HG02884 (cell line): Measurements from ENCODE around the gene MARCHF2.

ENCODE experiments used
- ATAC-seq: cut with Tn5 transposase; IDR thresholded peaks from one replicate; pipeline ENCODE4 v1.9.1; 2021; ENCODE audit warnings: mild to moderate bottlenecking, moderate library complexity; ENCODE audit not compliant: unreplicated experiment

MARCHF2 gene

GRCh38 chr19:8451885-8452284, 38.8 kb downstream of the MARCHF2 start:
- ATAC-seq: no peak

GRCh38 chr19:8452446-8453123, 39.5 kb downstream of the MARCHF2 start:
- no peak for ATAC-seq

- no peak for ATAC-seq
Measured at GRCh38 chr19:8453616-8454015, 40.5 kb downstream of the MARCHF2 start.

GRCh38 chr19:8454218-8454617, 41.1 kb downstream of the MARCHF2 start:
- no peak for ATAC-seq

GRCh38 chr19:8455018-8455417, 41.9 kb downstream of the MARCHF2 start:
- ATAC-seq: no peak

- ATAC-seq: no peak
Measured at GRCh38 chr19:8456064-8456463, 43.0 kb downstream of the MARCHF2 start.

- no peak for ATAC-seq
Measured at GRCh38 chr19:8457209-8457608, 44.1 kb downstream of the MARCHF2 start.

GRCh38 chr19:8457827-8458226, 44.7 kb downstream of the MARCHF2 start:
- no peak for ATAC-seq

GRCh38 chr19:8458380-8458779, 45.3 kb downstream of the MARCHF2 start:
- ATAC-seq: no peak

GRCh38 chr19:8459095-8459494, 46.0 kb downstream of the MARCHF2 start:
- no peak for ATAC-seq

GRCh38 chr19:8459520-8460270, 46.6 kb downstream of the MARCHF2 start:
- no peak for ATAC-seq

- no peak for ATAC-seq
Measured at GRCh38 chr19:8460516-8461298, 47.6 kb downstream of the MARCHF2 start.

- ATAC-seq: no peak
Measured at GRCh38 chr19:8461376-8461775, 48.3 kb downstream of the MARCHF2 start.

GRCh38 chr19:8461891-8462290, 48.8 kb downstream of the MARCHF2 start:
- no peak for ATAC-seq

- no peak for ATAC-seq
Measured at GRCh38 chr19:8462571-8462970, 49.5 kb downstream of the MARCHF2 start.

GRCh38 chr19:8463365-8463764, 50.3 kb downstream of the MARCHF2 start:
- ATAC-seq: no peak

- no peak for ATAC-seq
Measured at GRCh38 chr19:8466018-8466417, 52.9 kb downstream of the MARCHF2 start.

GRCh38 chr19:8468124-8468523, 55.0 kb downstream of the MARCHF2 start:
- no peak for ATAC-seq

- no peak for ATAC-seq
Measured at GRCh38 chr19:8468761-8469373, 55.8 kb downstream of the MARCHF2 start.

GRCh38 chr19:8469613-8470368, 56.7 kb downstream of the MARCHF2 start:
- no peak for ATAC-seq
